Ascending aorta (tissue), 2 donors: ENCODE measurements around the gene EED. TPM values are rescaled to one million over a fixed set of nuclear protein-coding genes. Genes with fewer than 3 reads are reported as not detected.

ENCODE experiments used
- DNase-seq, 2 donors: peaks; one replicate each; pipeline ENCODE4 v3.0.0-alpha.2; 2019; ENCODE audit warnings: low spot score in 2 of 2
- H3K27ac ChIP-seq, 2 donors: fragments of 200-600 bp; sonication (generic); one replicate each; pipeline ENCODE4 v1.5.1; 2016 to 2017; ENCODE audit warnings: mild to moderate bottlenecking in 1 of 2
- H3K27me3 ChIP-seq: fragments of 200-600 bp; sonication (generic); one replicate; pipeline ENCODE4 v1.5.1; 2017
- H3K36me3 ChIP-seq, 2 donors: fragments of 200-600 bp; sonication (generic); one replicate each; pipeline ENCODE4 v1.5.1; 2016
- H3K4me1 ChIP-seq, 2 donors: fragments of 200-600 bp; sonication (generic); one replicate each; pipeline ENCODE4 v1.5.1; 2016 to 2017; ENCODE audit warnings: mild to moderate bottlenecking in 1 of 2
- H3K4me3 ChIP-seq, 2 donors: fragments of 200-600 bp; sonication (generic); one replicate each; pipeline ENCODE4 v1.5.1; 2016 to 2017; ENCODE audit warnings: mild to moderate bottlenecking in 1 of 2
- H3K9me3 ChIP-seq, 2 donors: fragments of 200-600 bp; sonication (generic); one replicate each; pipeline ENCODE4 v1.5.1; 2016
- intact Hi-C: fragments of 100-400 bp; cut with DNase I; formaldehyde crosslinking; loops from one replicate; pipeline ENCODE4 v1.15.1; 2023
- total RNA-seq: library from RNA; depleted of rRNA; stranded (reverse); fragments of >200 nt; gene quantifications from one replicate; pipeline ENCODE4 v1.1.0, GENCODE V29; 2016
- TF ChIP-seq, protein P1 (sequence below), 3 experiments: fragments of 200-600 bp in 2 of 3; fragments of 450-650 bp in 1 of 3; sonication (generic) in 2 of 3; IDR thresholded peaks; one replicate each; pipeline ENCODE4 v1.5.1; 2016 to 2019; ENCODE audit warnings: antibody characterized with exemption in 3 of 3, mild to moderate bottlenecking in 1 of 3, moderate library complexity in 1 of 3

The EED gene
- total RNA-seq, 1 donor from 2014 or later = 16.1 TPM

DNA sequence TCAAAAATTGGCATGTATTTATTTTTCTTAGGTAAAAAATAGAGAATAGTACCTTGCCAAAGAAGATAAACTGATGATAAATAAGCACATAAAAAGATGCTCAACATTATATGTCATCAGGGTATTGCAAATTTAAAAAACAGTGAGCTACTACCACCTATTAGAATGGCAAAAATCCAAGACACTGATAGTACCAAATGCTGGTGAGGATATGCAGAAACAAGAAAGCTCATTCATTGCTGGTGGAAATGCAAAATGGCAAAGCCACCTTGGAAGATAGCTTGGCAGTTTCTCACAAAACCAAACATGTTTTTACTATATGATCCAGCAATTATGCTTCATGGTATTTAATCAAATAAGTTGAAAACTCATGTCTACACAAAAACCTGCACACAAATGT, 46.4 kb upstream of the EED start:
- TF ChIP-seq, protein P1, sequence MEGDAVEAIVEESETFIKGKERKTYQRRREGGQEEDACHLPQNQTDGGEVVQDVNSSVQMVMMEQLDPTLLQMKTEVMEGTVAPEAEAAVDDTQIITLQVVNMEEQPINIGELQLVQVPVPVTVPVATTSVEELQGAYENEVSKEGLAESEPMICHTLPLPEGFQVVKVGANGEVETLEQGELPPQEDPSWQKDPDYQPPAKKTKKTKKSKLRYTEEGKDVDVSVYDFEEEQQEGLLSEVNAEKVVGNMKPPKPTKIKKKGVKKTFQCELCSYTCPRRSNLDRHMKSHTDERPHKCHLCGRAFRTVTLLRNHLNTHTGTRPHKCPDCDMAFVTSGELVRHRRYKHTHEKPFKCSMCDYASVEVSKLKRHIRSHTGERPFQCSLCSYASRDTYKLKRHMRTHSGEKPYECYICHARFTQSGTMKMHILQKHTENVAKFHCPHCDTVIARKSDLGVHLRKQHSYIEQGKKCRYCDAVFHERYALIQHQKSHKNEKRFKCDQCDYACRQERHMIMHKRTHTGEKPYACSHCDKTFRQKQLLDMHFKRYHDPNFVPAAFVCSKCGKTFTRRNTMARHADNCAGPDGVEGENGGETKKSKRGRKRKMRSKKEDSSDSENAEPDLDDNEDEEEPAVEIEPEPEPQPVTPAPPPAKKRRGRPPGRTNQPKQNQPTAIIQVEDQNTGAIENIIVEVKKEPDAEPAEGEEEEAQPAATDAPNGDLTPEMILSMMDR (IDR thresholded peaks at IDR 0.05) = no peak
- intact Hi-C loops = no loop called here
- Histone ChIP-seq H3K27ac (no peak overlapping the region), H3K9me3 (no peaks in the 10 kb centered on the region), H3K4me3 (no peak overlapping the region), H3K36me3 (no peaks in the 10 kb centered on the region), H3K27me3 (no peaks in the 10 kb centered on the region), H3K4me1 (peaks cover 0 to 3% of the 10 kb centered on the region in 2 donors)
- DNase-seq = no peak

DNA sequence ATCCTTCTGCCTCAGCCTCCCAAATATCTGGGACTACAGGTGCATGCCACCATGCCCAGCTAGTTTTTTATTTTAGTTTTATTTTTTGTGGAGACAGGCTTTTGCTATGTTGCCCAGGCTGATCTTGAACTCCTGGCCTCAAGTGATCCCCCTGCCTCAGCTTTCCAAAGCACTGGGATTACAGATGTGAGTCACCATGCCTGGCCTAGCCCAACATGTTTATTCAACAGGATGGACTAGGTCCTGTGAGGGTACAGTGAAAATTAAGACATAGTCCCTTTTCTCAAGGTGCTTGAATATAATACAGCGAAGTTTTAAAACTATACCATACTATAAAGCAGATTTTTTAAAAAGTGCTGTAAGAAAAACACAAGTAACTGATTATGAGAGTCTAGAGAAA, 45.2 kb upstream of the EED start:
- Histone ChIP-seq H3K4me1 (no peaks in the 10 kb centered on the region), H3K36me3 (no peaks in the 10 kb centered on the region), H3K27me3 (no peaks in the 10 kb centered on the region), H3K27ac (no peak overlapping the region), H3K9me3 (no peaks in the 10 kb centered on the region), H3K4me3 (no peak overlapping the region)
- intact Hi-C loops = no loop called here
- no peak for DNase-seq
- TF ChIP-seq, protein P1 (IDR thresholded peaks at IDR 0.05) = no peak

DNA sequence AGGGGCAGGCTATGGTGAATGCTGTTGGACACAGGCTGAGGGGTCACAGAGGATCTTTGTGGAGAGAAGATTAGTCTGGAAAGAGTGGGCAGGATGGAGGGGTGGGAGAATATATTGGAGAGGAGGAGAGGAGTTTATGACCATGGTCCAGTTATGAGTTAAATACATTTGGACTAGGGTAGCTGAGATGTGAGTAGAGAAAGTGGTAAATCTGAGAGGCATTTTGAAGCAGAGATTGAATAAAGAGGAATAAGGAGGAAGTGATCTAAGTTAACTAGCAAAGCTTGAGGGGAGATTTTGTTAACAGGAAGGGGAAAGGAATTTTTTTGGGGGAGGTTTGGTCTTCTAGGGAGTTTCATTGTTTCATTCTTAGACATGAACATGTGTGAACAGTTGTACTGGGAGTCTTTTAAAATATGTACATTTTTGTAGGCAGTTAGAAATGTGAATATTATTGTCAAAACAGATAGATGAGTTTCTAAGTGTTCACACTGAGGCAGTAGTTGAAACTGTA, 43.1 kb upstream of the EED start:
- H3K4me3 ChIP-seq = no peak overlapping the region
- intact Hi-C loops = loop anchor here (5.0 kb wide), 1 partner anchor 259 kb away; no protein-coding TSS in a partner anchor
- no peak for DNase-seq
- no peaks in the 10 kb centered on the region for H3K27me3 ChIP-seq
- TF ChIP-seq, protein P1 (IDR thresholded peaks at IDR 0.05) = no peak
- no peaks in the 10 kb centered on the region for H3K4me1 ChIP-seq
- H3K36me3 ChIP-seq = no peaks in the 10 kb centered on the region
- no peak overlapping the region for H3K27ac ChIP-seq
- H3K9me3 ChIP-seq = no peaks in the 10 kb centered on the region

DNA sequence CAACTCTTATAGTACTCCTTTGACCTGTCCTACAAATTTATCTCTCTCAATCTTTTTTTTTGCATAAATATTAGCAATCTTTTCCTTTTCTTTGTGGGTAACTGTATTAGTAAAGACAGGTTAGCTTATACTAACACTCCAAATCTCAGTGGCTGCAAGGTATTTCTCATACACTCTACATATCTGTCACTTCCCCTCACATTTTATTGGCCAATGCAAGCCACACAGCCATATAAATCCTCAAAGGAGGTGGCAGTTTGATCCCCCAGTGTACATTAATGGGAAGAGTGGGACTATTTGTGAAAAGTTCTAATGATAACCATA, 42.6 kb upstream of the EED start:
- H3K36me3 ChIP-seq = no peaks in the 10 kb centered on the region

DNA sequence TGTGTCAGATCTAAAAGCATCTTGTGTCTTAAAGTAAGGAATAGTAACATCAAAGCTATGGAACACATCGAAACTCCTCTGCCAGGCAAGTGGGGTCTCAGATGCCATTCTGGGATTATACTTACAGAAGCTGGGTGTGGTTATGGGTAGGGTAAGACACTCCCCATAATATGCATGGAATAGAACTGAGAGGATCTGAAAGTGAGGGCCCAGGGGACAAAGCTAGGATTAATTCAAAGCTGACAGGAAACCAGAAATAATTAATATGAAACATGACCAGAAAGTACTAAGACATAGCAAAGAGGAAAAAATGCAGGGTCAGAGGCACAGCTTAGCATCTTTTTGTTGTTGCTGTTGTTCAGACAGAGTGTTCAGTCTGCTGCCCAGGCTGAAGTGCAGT, 40.2 kb upstream of the EED start:
- H3K36me3 ChIP-seq = no peaks in the 10 kb centered on the region
- intact Hi-C loops = loop anchor here (5.0 kb wide), 1 partner anchor 262 kb away; no protein-coding TSS in a partner anchor
- H3K4me3 ChIP-seq = no peak overlapping the region
- no peak overlapping the region for H3K27ac ChIP-seq
- H3K27me3 ChIP-seq = no peaks in the 10 kb centered on the region
- TF ChIP-seq, protein P1 (IDR thresholded peaks at IDR 0.05) = no peak
- H3K4me1 ChIP-seq = no peaks in the 10 kb centered on the region
- DNase-seq = no peak
- no peaks in the 10 kb centered on the region for H3K9me3 ChIP-seq

More for the DNA sequence above, 42.6 kb upstream of the EED start:
- Histone ChIP-seq H3K4me3 (peak overlapping the region; percentile 36 to 57), H3K9me3 (no peaks in the 10 kb centered on the region), H3K27me3 (no peaks in the 10 kb centered on the region), H3K27ac (peak overlapping the region in 1 of 2 donors; percentile 41), H3K4me1 (no peaks in the 10 kb centered on the region)
- intact Hi-C loops = loop anchor here (5.0 kb wide), 1 partner anchor 260 kb away; no protein-coding TSS in a partner anchor
- TF ChIP-seq, protein P1 (IDR thresholded peaks at IDR 0.05) = no peak
- no peak for DNase-seq
